ENCODE measurements around the gene PHC3. TPM values are rescaled to one million over a fixed set of nuclear protein-coding genes. Genes with fewer than 3 reads are reported as not detected.
A peak's percentile ranks its signal among the peaks of the same experiment; 100 is the strongest.

The PHC3 gene
- total and polyA plus RNA-seq, 2 of the 13 experiments (the other 11 are each of a cell fraction or from before 2014, with no cell fraction given): 24.1 to 49.0 TPM

DNA sequence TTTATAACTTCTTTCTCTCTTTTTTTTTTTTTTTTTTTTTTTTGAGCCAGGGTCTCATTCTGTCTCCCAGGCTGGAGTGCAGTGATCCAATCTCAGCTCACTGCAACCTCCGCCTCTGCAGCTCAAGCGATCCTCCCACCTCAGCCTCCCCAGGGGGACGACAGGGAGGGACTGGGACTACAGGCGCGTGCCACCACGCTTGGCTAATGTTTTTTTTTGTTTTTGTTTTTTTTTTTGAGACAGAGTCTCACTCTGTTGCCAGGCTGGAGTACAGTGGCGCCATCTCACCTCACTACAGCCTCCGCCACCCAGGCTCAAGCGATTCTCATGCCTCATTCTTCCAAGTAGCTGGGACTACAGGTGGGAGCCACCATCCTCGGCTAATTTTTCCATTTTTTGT is 23.0 kb upstream of the PHC3 start:
- Histone ChIP-seq H3K4me1 (ENCODE audit: insufficient read depth, low read length) (peaks cover 66% of the 10 kb centered on the region), H4K20me1 (ENCODE audit: insufficient read depth, low read length) (no peaks in the 10 kb centered on the region), H3K27me3 (ENCODE audit: control insufficient read depth in 1 of 2, insufficient read depth in 2 of 2, low read length in 2 of 2) (no peaks in the 10 kb centered on the region), H3K4me2 (ENCODE audit: low read depth, low read length) (peak overlapping the region; percentile 52), H3K27ac (ENCODE audit: extremely low read length, insufficient read depth, low read length) (no peak overlapping the region), H3K9ac (ENCODE audit: insufficient read depth, low read depth, low read length) (no peak overlapping the region), H3K4me3 (replicated peaks in 1 of 3; ENCODE audit: insufficient read depth in 1 of 3, low read depth in 2 of 3, low read length in 3 of 3) (peak overlapping the region in 1 of 3 experiments; percentile 21; a peak in 1 of 6 replicates), H3K79me2 (ENCODE audit: insufficient read depth, low read length) (no peaks in the 10 kb centered on the region), H3K9me3 (ENCODE audit: low read length) (no peaks in the 10 kb centered on the region), H2AFZ (ENCODE audit: low read length) (no peak overlapping the region), H3K36me3 (replicated peaks in 1 of 2; ENCODE audit: control insufficient read depth in 1 of 2, insufficient read depth in 2 of 2, low read length in 2 of 2) (no peaks in the 10 kb centered on the region)
- TF ChIP-seq FOXC1 (CRISPR knock-in tag; IDR thresholded peaks at IDR 0.05; ENCODE audit: borderline replicate concordance) (no peak), ZBTB38 (CRISPR knock-in tag; IDR thresholded peaks at IDR 0.05) (peak; percentile 70; the same call in 1 of the 2 replicates), ZMYM3 (CRISPR knock-in tag; IDR thresholded peaks at IDR 0.05) (peak; percentile 35; the same call in 1 of the 2 replicates), SUZ12 (IDR thresholded peaks at IDR 0.05; ENCODE audit: low read depth, low read length) (no peak), HMG20A (CRISPR knock-in tag; IDR thresholded peaks at IDR 0.05; ENCODE audit: borderline replicate concordance) (no peak), ATF1 (CRISPR knock-in tag; IDR thresholded peaks at IDR 0.05) (no peak), TSC22D2 (CRISPR knock-in tag; IDR thresholded peaks at IDR 0.05; ENCODE audit: borderline replicate concordance) (no peak), GABPB1 (CRISPR knock-in tag; IDR thresholded peaks at IDR 0.05) (no peak), WIZ (CRISPR knock-in tag; IDR thresholded peaks at IDR 0.05) (0 out of 2 replicates have a peak, but pooled peaks have one; percentile 39)
- TF ChIP-seq, protein P1, sequence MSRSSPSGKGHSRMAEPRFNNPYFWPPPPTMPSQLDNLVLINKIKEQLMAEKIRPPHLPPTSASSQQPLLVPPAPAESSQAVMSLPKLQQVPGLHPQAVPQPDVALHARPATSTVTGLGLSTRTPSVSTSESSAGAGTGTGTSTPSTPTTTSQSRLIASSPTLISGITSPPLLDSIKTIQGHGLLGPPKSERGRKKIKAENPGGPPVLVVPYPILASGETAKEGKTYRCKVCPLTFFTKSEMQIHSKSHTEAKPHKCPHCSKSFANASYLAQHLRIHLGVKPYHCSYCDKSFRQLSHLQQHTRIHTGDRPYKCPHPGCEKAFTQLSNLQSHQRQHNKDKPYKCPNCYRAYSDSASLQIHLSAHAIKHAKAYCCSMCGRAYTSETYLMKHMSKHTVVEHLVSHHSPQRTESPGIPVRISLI (CRISPR knock-in tag; IDR thresholded peaks at IDR 0.05; ENCODE audit: borderline replicate concordance): peak; percentile 37; the same call in 1 of the 2 replicates
- TF ChIP-seq, protein P2, sequence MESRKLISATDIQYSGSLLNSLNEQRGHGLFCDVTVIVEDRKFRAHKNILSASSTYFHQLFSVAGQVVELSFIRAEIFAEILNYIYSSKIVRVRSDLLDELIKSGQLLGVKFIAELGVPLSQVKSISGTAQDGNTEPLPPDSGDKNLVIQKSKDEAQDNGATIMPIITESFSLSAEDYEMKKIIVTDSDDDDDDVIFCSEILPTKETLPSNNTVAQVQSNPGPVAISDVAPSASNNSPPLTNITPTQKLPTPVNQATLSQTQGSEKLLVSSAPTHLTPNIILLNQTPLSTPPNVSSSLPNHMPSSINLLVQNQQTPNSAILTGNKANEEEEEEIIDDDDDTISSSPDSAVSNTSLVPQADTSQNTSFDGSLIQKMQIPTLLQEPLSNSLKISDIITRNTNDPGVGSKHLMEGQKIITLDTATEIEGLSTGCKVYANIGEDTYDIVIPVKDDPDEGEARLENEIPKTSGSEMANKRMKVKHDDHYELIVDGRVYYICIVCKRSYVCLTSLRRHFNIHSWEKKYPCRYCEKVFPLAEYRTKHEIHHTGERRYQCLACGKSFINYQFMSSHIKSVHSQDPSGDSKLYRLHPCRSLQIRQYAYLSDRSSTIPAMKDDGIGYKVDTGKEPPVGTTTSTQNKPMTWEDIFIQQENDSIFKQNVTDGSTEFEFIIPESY (CRISPR knock-in tag; IDR thresholded peaks at IDR 0.05): peak; percentile 87
- TF ChIP-seq, protein P3, sequence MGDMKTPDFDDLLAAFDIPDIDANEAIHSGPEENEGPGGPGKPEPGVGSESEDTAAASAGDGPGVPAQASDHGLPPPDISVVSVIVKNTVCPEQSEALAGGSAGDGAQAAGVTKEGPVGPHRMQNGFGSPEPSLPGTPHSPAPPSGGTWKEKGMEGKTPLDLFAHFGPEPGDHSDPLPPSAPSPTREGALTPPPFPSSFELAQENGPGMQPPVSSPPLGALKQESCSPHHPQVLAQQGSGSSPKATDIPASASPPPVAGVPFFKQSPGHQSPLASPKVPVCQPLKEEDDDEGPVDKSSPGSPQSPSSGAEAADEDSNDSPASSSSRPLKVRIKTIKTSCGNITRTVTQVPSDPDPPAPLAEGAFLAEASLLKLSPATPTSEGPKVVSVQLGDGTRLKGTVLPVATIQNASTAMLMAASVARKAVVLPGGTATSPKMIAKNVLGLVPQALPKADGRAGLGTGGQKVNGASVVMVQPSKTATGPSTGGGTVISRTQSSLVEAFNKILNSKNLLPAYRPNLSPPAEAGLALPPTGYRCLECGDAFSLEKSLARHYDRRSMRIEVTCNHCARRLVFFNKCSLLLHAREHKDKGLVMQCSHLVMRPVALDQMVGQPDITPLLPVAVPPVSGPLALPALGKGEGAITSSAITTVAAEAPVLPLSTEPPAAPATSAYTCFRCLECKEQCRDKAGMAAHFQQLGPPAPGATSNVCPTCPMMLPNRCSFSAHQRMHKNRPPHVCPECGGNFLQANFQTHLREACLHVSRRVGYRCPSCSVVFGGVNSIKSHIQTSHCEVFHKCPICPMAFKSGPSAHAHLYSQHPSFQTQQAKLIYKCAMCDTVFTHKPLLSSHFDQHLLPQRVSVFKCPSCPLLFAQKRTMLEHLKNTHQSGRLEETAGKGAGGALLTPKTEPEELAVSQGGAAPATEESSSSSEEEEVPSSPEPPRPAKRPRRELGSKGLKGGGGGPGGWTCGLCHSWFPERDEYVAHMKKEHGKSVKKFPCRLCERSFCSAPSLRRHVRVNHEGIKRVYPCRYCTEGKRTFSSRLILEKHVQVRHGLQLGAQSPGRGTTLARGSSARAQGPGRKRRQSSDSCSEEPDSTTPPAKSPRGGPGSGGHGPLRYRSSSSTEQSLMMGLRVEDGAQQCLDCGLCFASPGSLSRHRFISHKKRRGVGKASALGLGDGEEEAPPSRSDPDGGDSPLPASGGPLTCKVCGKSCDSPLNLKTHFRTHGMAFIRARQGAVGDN (CRISPR knock-in tag; IDR thresholded peaks at IDR 0.05): peak; percentile 31; the same call in 1 of the 2 replicates
- TF ChIP-seq, protein P4, sequence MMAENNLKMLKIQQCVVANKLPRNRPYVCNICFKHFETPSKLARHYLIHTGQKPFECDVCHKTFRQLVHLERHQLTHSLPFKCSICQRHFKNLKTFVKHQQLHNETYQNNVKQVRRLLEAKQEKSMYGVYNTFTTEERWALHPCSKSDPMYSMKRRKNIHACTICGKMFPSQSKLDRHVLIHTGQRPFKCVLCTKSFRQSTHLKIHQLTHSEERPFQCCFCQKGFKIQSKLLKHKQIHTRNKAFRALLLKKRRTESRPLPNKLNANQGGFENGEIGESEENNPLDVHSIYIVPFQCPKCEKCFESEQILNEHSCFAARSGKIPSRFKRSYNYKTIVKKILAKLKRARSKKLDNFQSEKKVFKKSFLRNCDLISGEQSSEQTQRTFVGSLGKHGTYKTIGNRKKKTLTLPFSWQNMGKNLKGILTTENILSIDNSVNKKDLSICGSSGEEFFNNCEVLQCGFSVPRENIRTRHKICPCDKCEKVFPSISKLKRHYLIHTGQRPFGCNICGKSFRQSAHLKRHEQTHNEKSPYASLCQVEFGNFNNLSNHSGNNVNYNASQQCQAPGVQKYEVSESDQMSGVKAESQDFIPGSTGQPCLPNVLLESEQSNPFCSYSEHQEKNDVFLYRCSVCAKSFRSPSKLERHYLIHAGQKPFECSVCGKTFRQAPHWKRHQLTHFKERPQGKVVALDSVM (CRISPR knock-in tag; IDR thresholded peaks at IDR 0.05): peak; percentile 92
- TF ChIP-seq, protein P5, sequence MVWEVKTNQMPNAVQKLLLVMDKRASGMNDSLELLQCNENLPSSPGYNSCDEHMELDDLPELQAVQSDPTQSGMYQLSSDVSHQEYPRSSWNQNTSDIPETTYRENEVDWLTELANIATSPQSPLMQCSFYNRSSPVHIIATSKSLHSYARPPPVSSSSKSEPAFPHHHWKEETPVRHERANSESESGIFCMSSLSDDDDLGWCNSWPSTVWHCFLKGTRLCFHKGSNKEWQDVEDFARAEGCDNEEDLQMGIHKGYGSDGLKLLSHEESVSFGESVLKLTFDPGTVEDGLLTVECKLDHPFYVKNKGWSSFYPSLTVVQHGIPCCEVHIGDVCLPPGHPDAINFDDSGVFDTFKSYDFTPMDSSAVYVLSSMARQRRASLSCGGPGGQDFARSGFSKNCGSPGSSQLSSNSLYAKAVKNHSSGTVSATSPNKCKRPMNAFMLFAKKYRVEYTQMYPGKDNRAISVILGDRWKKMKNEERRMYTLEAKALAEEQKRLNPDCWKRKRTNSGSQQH (CRISPR knock-in tag; IDR thresholded peaks at IDR 0.05; ENCODE audit: low read depth): no peak
- in situ Hi-C loops (cut with HindIII; ENCODE audit: extremely low pct_ligation_motif_present, low pct_unique_long_range_greater_than_20kb) (no loop called here), intact Hi-C loops (cut with micrococcal nuclease; ENCODE audit: unreplicated experiment) (loop anchor here (2.0 kb wide), 1 partner anchor 16 kb away; no protein-coding TSS in a partner anchor)
- ChIA-PET POLR2A (interaction anchor here (1.4 kb wide), 1 partner anchor 17 kb away, joined by 7 read pairs; the partner anchor contains the start of gene PRKCI), CTCF (ENCODE audit: low intra/inter-chr PET ratio, low total read pairs) (no interaction called here)
- FAIRE-seq (no peak), DNase-seq (ENCODE audit: low spot score) (no peak), ATAC-seq (no peak)
- whole genome bisulfite sequencing (ENCODE audit: low lambda C conversion rate): 73% methylated on average over 10 of the region's 10 CpGs
- no TSS peak for BruUV-seq (replicated peaks)
